Hepatocyte (in vitro differentiated cells): ENCODE measurements around the gene PRX.
"Not testable (repeated sequence)": the region's sequence is repeated elsewhere in the genome, so short reads cannot be mapped to it uniquely, and the experiment has no call there.

Experiments used
- CTCF ChIP-seq: fragments of 200-600 bp; sonication (generic); IDR thresholded peaks from 2 replicates; pipeline ENCODE4 v1.5.1; 2016; ENCODE audit warnings: antibody characterized with exemption, mild to moderate bottlenecking; ENCODE audit not compliant: poor library complexity
- EZH2 ChIP-seq: fragments of 200-600 bp; sonication (generic); IDR thresholded peaks from 2 replicates; pipeline ENCODE4 v1.6.1; 2016; ENCODE audit warnings: antibody characterized with exemption, mild to moderate bottlenecking, borderline replicate concordance
- EZH2phosphoT487 ChIP-seq: fragments of 200-600 bp; sonication (generic); IDR thresholded peaks from one replicate; pipeline ENCODE4 v1.6.1; 2018; ENCODE audit warnings: antibody characterized with exemption, mild to moderate bottlenecking, low read depth, moderate library complexity; ENCODE audit not compliant: unreplicated experiment, severe bottlenecking

GRCh38 chr19:40370253-40370652, 42.9 kb downstream of the PRX start:
- not testable (repeated sequence) for TF ChIP-seq CTCF, EZH2, EZH2phosphoT487
